HepG2 (cell line): ENCODE measurements around the gene BAIAP3. TPM values are rescaled to one million over a fixed set of nuclear protein-coding genes. Genes with fewer than 3 reads are reported as not detected.

Source experiments
- ATAC-seq: fragments of 200-7000 bp; cut with Tn5 transposase; 3 replicates; pipeline ENCODE4 v1.9.1; 2020; ENCODE audit warnings: mild to moderate bottlenecking, moderate library complexity
- BruUV-seq: library from RNA; stranded (reverse); fragments of 400-500 nt; replicated peaks from 2 replicates; lab custom pipeline; 2021; lab: Mats Ljungman, UMichigan
- CTCF ChIA-PET: fragments of 300-600 bp; formaldehyde crosslinking; extraction: SDS; loops from one replicate; lab custom pipeline; 2021; ENCODE audit warnings: low total read pairs, inconsistent platforms, low intra/inter-chr PET ratio; lab: Yijun Ruan, JAX
- POLR2A ChIA-PET: fragments of 350-600 bp; sonication (Branson Sonifier 250); formaldehyde crosslinking; loops from one replicate; lab custom pipeline; 2020; ENCODE audit warnings: antibody characterized with exemption, inconsistent platforms; lab: Yijun Ruan, JAX
- DNase-seq: peaks from one replicate; pipeline ENCODE4 v3.0.0-alpha.2; 2015; ENCODE audit warnings: low spot score
- FAIRE-seq: peaks from 3 replicates; lab custom pipeline; 2011; peaks lifted over from hg19 to GRCh38; lab: Jason Lieb, UNC
- H2AFZ ChIP-seq: one replicate; pipeline ENCODE4 v1.6.1; 2011; ENCODE audit warnings: low read length, inconsistent platforms
- H3K27ac ChIP-seq: fragments of 300-600 bp; 3 replicates; pipeline ENCODE4 v1.8.0; 2011; ENCODE audit warnings: mixed run types, mild to moderate bottlenecking, mixed read lengths, low read length, inconsistent platforms; ENCODE audit not compliant: insufficient read depth; ENCODE audit errors: extremely low read length
- H3K27me3 ChIP-seq, 2 experiments: fragments of 200-600 bp in 1 of 2; 2 replicates in 1 of 2; 3 replicates in 1 of 2; pipeline versions ENCODE4 v1.6.0 to v1.8.0; 2011; ENCODE audit warnings: low read length in 2 of 2, mild to moderate bottlenecking in 2 of 2, moderate library complexity in 2 of 2, inconsistent platforms in 1 of 2; ENCODE audit not compliant: insufficient read depth in 2 of 2, control insufficient read depth in 1 of 2
- H3K36me3 ChIP-seq, 2 experiments: fragments of 200-600 bp in 1 of 2; replicated peaks in 1 of 2; 2 replicates in 1 of 2; 3 replicates in 1 of 2; pipeline versions ENCODE4 v1.5.1 to v1.8.0; 2011; ENCODE audit warnings: low read length in 2 of 2, inconsistent platforms in 1 of 2; ENCODE audit not compliant: insufficient read depth in 2 of 2, control insufficient read depth in 1 of 2
- H3K4me1 ChIP-seq: 2 replicates; pipeline ENCODE4 v1.5.1; 2012; ENCODE audit warnings: low read length, inconsistent platforms; ENCODE audit not compliant: insufficient read depth
- H3K4me2 ChIP-seq: 2 replicates; pipeline ENCODE4 v1.6.0; 2011; ENCODE audit warnings: low read depth, low read length, inconsistent platforms
- H3K4me3 ChIP-seq, 3 experiments: fragments of 200-600 bp in 1 of 3; sonication (generic), shearing (Covaris generic) in 1 of 3; replicated peaks in 1 of 3; 2 replicates each; pipeline ENCODE4 v1.5.1; 2011 to 2016; ENCODE audit warnings: low read length in 3 of 3, inconsistent platforms in 2 of 3, low read depth in 2 of 3, mild to moderate bottlenecking in 2 of 3, control low read depth in 1 of 3, mixed read lengths in 1 of 3; ENCODE audit not compliant: insufficient read depth in 1 of 3
- H3K79me2 ChIP-seq: one replicate; pipeline ENCODE4 v1.6.1; 2011; ENCODE audit warnings: low read length, inconsistent platforms; ENCODE audit not compliant: insufficient read depth
- H3K9ac ChIP-seq: 2 replicates; pipeline ENCODE4 v1.6.0; 2011; ENCODE audit warnings: mild to moderate bottlenecking, low read depth, low read length, inconsistent platforms; ENCODE audit not compliant: insufficient read depth
- H3K9me3 ChIP-seq: 2 replicates; pipeline ENCODE4 v1.5.1; 2012; ENCODE audit warnings: mild to moderate bottlenecking, low read length
- H4K20me1 ChIP-seq: 2 replicates; pipeline ENCODE4 v1.6.0; 2011; ENCODE audit warnings: inconsistent platforms, mild to moderate bottlenecking, low read length, moderate library complexity; ENCODE audit not compliant: insufficient read depth
- NFIB ChIP-seq: sonication (generic); formaldehyde crosslinking; IDR thresholded peaks from 2 replicates; pipeline ENCODE4 v1.9.0; 2021; ENCODE audit warnings: missing genetic modification reagents, mild to moderate bottlenecking, borderline replicate concordance
- NFIC ChIP-seq: IDR thresholded peaks from 2 replicates; pipeline ENCODE4 v1.6.1; 2012; ENCODE audit warnings: mild to moderate bottlenecking, low read length, inconsistent platforms
- NFYB ChIP-seq: sonication (generic); formaldehyde crosslinking; IDR thresholded peaks from 2 replicates; pipeline ENCODE4 v1.4.0; 2020; ENCODE audit warnings: missing genetic modification reagents
- RFXAP ChIP-seq: sonication (generic); formaldehyde crosslinking; IDR thresholded peaks from 2 replicates; pipeline ENCODE4 v1.4.0; 2020; ENCODE audit warnings: missing genetic modification reagents, borderline replicate concordance
- RORA ChIP-seq: sonication (generic); formaldehyde crosslinking; IDR thresholded peaks from 2 replicates; pipeline ENCODE4 v1.5.0; 2020; ENCODE audit warnings: mild to moderate bottlenecking, missing genetic modification reagents, moderate library complexity
- STAT5B ChIP-seq: sonication (generic); formaldehyde crosslinking; IDR thresholded peaks from 2 replicates; pipeline ENCODE4 v1.4.0; 2020; ENCODE audit warnings: missing genetic modification reagents
- THAP11 ChIP-seq: IDR thresholded peaks from 2 replicates; pipeline ENCODE4 v1.6.1; 2016; ENCODE audit warnings: missing biosample characterization, missing genetic modification reagents
- ZFY ChIP-seq: sonication (generic); formaldehyde crosslinking; IDR thresholded peaks from 2 replicates; pipeline ENCODE4 v1.4.0; 2020; ENCODE audit warnings: missing genetic modification reagents
- ZNF253 ChIP-seq: sonication (generic); formaldehyde crosslinking; IDR thresholded peaks from 2 replicates; pipeline ENCODE4 v1.8.0; 2022; ENCODE audit warnings: mild to moderate bottlenecking, missing genetic modification reagents, borderline replicate concordance
- ZNF329 ChIP-seq: sonication (generic); formaldehyde crosslinking; IDR thresholded peaks from 2 replicates; pipeline ENCODE4 v1.9.0; 2021; ENCODE audit warnings: low read depth, mild to moderate bottlenecking, missing genetic modification reagents
- ZNF614 ChIP-seq: IDR thresholded peaks from 2 replicates; pipeline ENCODE4 v1.6.1; 2018; ENCODE audit warnings: missing biosample characterization, missing genetic modification reagents, inconsistent platforms, borderline replicate concordance
- ZNF766 ChIP-seq: sonication (generic); formaldehyde crosslinking; IDR thresholded peaks from 2 replicates; pipeline ENCODE4 v1.5.0; 2020; ENCODE audit warnings: missing genetic modification reagents, borderline replicate concordance
- WGBS: methylation state at CpG from one replicate; pipeline ENCODE4 v1.1.6; 2017; ENCODE audit warnings: low lambda C conversion rate; 5-methylcytosine and 5-hydroxymethylcytosine counted together
- in situ Hi-C: cut with HindIII; loops from 2 replicates; pipeline ENCODE4 v1.10.0; 2017; ENCODE audit warnings: low pct_unique_long_range_greater_than_20kb; ENCODE audit not compliant: extremely low pct_ligation_motif_present
- intact Hi-C: fragments of 100-400 bp; cut with micrococcal nuclease; formaldehyde crosslinking; loops from one replicate; pipeline ENCODE4 v1.10.0; 2022; ENCODE audit not compliant: unreplicated experiment
- polyA plus RNA-seq, 8 experiments: library from polyadenylated mRNA; depleted of rRNA in 3 of 8; stranded (reverse) in 7 of 8; unstranded in 1 of 8; fragments of >200 nt; fragmentation: Illumina TruSeq in 4 of 8; extraction: Trizol in 4 of 8; gene quantifications; 2 replicates each; pipeline versions ENCODE4 v1.2.1 to v1.2.3, GENCODE V29; 2011 to 2016; ENCODE audit warnings: low read depth in 4 of 8, missing spikeins in 1 of 8, mixed read lengths in 1 of 8; ENCODE audit not compliant: insufficient read depth in 1 of 8
- total RNA-seq, 5 experiments: library from RNA; depleted of rRNA; stranded (reverse); fragments of >200 nt; fragmentation: Illumina TruSeq; extraction: Trizol; gene quantifications; 2 replicates each; pipeline ENCODE4 v1.2.3, GENCODE V29; 2016; ENCODE audit warnings: low read depth in 1 of 5
- TF ChIP-seq, protein P1 (sequence below): sonication (generic); formaldehyde crosslinking; IDR thresholded peaks from 2 replicates; pipeline ENCODE4 v1.4.0; 2020; ENCODE audit warnings: missing genetic modification reagents

The BAIAP3 gene
- total and polyA plus RNA-seq, 2 of the 13 experiments (the other 11 are each of a cell fraction or from before 2014, with no cell fraction given), result 3.2 to 5.7 TPM

DNA sequence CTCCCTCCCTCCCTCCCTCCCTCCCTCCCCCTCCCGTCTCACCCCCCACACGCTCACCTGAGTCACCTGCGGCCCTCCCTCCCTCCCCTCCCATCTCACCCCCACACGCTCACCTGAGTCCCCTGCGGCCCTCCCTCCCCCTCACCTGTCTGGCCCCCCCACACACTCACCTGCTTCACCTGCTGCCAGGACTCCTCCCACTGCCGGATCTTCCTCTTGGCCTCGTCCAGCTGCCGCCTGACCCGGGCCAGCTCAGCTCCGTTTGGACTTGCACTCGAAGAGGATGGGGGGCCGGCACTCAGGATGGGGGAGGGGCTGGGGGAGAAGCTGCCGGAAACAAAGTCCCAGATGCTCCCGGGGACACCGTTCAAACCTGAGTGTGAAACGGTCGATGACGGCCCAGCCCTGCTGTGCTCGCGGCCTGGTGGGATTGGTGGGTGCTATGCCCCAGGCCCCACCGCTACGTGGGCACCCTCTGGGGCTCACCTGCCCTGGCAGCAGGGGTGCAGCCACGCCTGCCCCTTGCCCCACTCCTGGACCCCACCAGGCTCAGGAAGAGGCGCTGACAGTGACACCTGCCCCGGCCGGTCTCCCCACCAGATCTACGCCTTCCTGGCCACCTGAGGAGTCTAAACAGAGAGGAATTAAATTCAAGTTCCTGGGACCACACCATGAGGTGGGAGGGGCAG lies 34.2 kb downstream of the BAIAP3 start:
- no peak overlapping the region for H2AFZ ChIP-seq
- no peak overlapping the region for H3K9ac ChIP-seq
- DNase-seq (no peak), FAIRE-seq (no peak)
- intact Hi-C loops, result no loop called here
- peaks cover 16 to 34% of the 10 kb centered on the region in 2 experiments for H3K36me3 ChIP-seq
- no peak overlapping the region for H3K4me2 ChIP-seq
- no peak overlapping the region for H3K27ac ChIP-seq
- peaks cover 2% of the 10 kb centered on the region for H3K79me2 ChIP-seq
- CTCF ChIA-PET, result no interaction called here
- no peak for TF ChIP-seq NFIC
- no peak for TF ChIP-seq THAP11 (CRISPR knock-in tag)
- no peak for TF ChIP-seq RORA (CRISPR knock-in tag)
- TF ChIP-seq STAT5B (CRISPR knock-in tag), result no peak
- no peak for TF ChIP-seq ZNF253 (CRISPR knock-in tag)
- no peak for TF ChIP-seq ZNF329 (CRISPR knock-in tag)
- TF ChIP-seq, protein P1, sequence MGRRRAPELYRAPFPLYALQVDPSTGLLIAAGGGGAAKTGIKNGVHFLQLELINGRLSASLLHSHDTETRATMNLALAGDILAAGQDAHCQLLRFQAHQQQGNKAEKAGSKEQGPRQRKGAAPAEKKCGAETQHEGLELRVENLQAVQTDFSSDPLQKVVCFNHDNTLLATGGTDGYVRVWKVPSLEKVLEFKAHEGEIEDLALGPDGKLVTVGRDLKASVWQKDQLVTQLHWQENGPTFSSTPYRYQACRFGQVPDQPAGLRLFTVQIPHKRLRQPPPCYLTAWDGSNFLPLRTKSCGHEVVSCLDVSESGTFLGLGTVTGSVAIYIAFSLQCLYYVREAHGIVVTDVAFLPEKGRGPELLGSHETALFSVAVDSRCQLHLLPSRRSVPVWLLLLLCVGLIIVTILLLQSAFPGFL (CRISPR knock-in tag), result no peak
- TF ChIP-seq ZNF614 (CRISPR knock-in tag), result no peak
- TF ChIP-seq ZNF766 (CRISPR knock-in tag), result no peak
- TF ChIP-seq RFXAP, result no peak
- no peak for TF ChIP-seq NFIB (CRISPR knock-in tag)
- no peak for TF ChIP-seq NFYB (CRISPR knock-in tag)
- no peak for TF ChIP-seq ZFY (CRISPR knock-in tag)
- TF ChIP-seq, all 625 proteins: peak for 0
- 97% methylated on average over 20 of the region's 27 CpGs for WGBS
- Histone ChIP-seq H3K4me1 (no peaks in the 10 kb centered on the region), H3K9me3 (no peaks in the 10 kb centered on the region), H4K20me1 (peaks cover 2% of the 10 kb centered on the region; the same call in 1 of the 2 replicates), H3K4me3 (no peak overlapping the region), H3K27me3 (no peaks in the 10 kb centered on the region)
- ATAC-seq, result no peak
- in situ Hi-C loops, result no loop called here
- no TSS peak for BruUV-seq
- POLR2A ChIA-PET, result no interaction called here
